GM12864 (cell line): ENCODE results near the gene CCN6.

Experiments
- DNase-seq: peaks from one replicate; pipeline ENCODE4 v3.0.0-alpha.2; 2011; ENCODE audit warnings: low read depth
- H3K4me3 ChIP-seq: 2 replicates; pipeline ENCODE4 v1.5.1; 2011; ENCODE audit warnings: mild to moderate bottlenecking, low read depth, low read length, control low read depth
- CTCF ChIP-seq: IDR thresholded peaks from 2 replicates; pipeline ENCODE4 v1.5.1; 2011; ENCODE audit warnings: low read depth, mild to moderate bottlenecking, moderate library complexity, low read length, control low read depth, inconsistent platforms; ENCODE audit errors: missing control alignments

Gene CCN6

DNA sequence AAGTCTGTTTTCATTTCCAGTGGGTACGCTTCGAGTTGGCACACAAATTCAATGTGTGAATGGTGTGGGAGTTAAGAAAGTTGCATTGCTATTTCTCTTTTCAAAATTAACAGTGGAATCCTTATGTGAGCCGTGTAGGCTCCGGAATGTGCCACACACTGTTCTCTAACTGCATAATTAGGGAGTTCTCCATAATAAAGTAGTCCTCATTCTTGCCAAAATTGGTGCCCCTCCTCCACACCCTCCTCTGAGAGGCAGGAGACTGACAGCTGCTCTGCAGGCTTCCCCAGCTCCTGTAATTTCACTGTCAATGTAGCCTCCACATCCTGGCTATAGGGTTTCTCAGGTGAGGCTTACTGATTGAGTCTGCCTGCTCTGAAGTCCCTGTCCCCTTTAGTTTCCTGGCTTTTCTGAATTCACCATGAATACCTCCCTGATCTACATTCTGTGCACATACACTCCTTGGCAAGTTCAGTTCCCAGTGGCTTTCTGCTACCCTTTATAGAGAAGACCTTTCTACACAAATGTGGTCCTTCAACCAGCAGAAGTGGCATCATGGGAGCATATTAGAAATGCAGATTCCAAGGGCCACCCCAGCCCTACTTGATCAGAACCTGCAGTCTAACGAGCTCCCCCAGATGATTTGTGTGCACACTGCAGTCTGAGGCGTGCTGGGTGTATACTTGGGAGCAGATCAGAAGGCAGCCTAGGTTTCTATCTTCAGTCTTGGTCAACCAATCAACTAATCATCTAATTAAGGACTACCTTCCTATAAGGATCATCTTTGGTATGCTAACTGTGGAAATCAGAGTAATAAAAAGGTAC is 19.9 kb upstream of the CCN6 start:
- DNase-seq, result no peak
- no peak for TF ChIP-seq CTCF
- H3K4me3 ChIP-seq, result no peak overlapping the region

DNA sequence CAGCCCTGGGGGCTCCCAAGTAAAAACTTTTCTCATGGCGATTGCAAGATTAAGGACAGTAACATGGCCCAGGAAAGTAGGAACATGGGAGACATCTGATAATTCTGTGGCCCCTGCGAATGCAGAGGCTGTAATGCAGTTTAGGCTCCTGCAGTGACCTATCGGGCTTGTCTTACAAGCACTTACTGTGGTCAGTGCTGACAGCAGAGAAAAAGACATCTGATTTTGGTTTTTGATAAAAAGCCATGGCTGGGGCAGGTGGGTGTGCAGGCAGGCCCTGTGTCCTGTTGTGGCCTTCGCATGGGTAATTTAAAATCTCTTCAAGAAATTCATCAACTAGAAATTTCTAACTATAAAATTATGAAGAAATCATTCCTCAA is 19.3 kb upstream of the CCN6 start:
- no peak for DNase-seq
- TF ChIP-seq CTCF, result no peak
- H3K4me3 ChIP-seq, result no peak overlapping the region

GRCh38 chr6:112036088-112036637 is 17.7 kb upstream of the CCN6 start:
- H3K4me3 ChIP-seq, result no peak overlapping the region
- no peak for DNase-seq
- no peak for TF ChIP-seq CTCF

GRCh38 chr6:112037783-112038216 is 16.1 kb upstream of the CCN6 start:
- H3K4me3 ChIP-seq, result no peak overlapping the region
- no peak for DNase-seq
- no peak for TF ChIP-seq CTCF

DNA sequence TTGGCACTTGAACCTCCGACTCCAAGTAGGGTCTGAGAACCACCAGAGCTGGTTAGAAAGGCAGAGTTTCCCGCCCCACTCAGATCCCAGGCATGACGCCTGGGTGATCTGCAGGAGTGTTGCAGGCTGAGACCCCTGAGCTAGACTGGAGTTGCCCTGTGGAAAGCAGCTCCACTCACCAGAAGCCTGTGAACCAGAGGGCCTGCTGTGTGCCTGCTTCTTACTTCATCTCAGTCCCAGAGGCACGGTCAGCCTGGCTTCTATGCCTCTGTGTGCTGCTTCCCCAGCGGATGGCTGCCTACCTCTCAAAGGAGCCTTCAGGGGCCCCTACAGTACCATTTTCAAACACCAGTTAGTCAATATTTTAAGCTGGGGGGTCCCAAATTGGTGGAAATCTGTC is 15.6 kb upstream of the CCN6 start:
- no peak for TF ChIP-seq CTCF
- H3K4me3 ChIP-seq, result no peak overlapping the region
- no peak for DNase-seq

DNA sequence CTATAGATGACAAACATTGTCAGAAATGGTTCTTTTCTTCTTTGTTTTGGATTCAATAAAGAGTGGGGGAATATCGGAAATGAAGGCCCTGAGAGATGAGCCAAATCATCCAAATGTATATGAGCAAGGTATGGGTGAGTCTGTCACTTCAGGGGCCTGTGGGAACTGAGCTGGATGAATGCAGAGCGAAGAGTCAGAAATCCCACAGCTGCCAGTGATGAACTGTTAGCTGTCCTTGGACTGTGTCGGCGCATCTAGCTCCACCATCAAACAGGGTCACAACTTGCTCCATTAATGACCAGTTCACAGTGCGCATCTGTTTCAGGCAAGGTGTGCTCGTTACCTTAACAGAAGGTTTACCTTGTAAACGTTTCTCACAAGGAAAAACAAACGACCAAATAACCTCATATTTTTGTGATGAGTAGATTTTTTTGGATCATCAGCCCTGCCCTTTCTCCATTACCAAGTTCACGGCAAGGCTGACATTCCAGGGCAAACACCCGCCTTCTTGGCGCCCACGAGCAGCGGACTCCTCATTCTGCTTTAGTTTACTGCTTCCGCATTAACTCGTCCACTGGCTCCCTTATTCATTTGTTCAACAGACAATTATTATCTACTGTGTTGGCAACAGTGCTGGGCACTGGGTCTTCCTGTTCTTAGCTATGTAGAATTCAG is 15.0 kb upstream of the CCN6 start:
- H3K4me3 ChIP-seq, result no peak overlapping the region
- DNase-seq, result no peak
- TF ChIP-seq CTCF, result no peak
